ENCODE measurements around the gene COBL. TPM values are rescaled to one million over a fixed set of nuclear protein-coding genes. Genes with fewer than 3 reads are reported as not detected.

The COBL gene
- total RNA-seq, 1 experiment from 2014 or later: 52.3 TPM

DNA sequence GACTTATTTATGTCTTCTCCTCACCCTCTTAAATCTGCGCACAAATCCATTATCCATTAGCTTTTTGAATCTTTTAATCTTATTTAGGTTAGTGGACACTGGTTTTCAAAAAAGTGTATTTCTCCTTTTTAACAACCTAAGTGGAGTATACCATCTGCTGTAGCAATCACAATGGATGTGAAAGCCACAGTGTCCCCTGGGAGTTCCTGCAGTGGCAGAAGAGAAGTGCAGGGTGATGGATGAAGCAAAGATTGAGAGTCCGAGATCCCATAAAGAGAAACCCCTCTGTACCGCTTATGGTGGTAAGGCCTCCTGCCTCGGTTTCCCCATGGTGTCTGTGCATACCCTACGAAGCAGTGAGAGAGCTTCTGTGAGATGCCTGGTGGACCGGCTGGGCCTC, 236.4 kb downstream of the COBL start:
- no peak for DNase-seq
- peaks cover 43 to 52% of the 10 kb centered on the region in 2 experiments for H3K4me1 Mint-ChIP-seq
- Histone ChIP-seq H3K23me2 (ENCODE audit: insufficient read length, low read depth, low read length, poor library complexity, severe bottlenecking) (no peaks in the 10 kb centered on the region), H3K14ac (ENCODE audit: insufficient read depth, low read length) (peak overlapping the region; percentile 71), H2AK5ac (ENCODE audit: insufficient read length, low read length) (peak overlapping the region; percentile 58), H2BK12ac (ENCODE audit: insufficient read length, low read depth, low read length) (peak overlapping the region; percentile 85), H2AFZ (ENCODE audit: low read length) (no peak overlapping the region), H4K91ac (ENCODE audit: insufficient read length, low read depth, low read length) (no peak overlapping the region), H3K23ac (ENCODE audit: insufficient read length, low read depth, low read length) (no peak overlapping the region), H3K56ac (ENCODE audit: insufficient read length, low read depth, low read length) (no peak overlapping the region), H3K4ac (ENCODE audit: low read depth, low read length) (peak overlapping the region; percentile 72; the same call in 1 of the 2 replicates), H3T11ph (ENCODE audit: low read length) (peak overlapping the region; percentile 89), H3K4me2 (ENCODE audit: insufficient read depth, insufficient read length, low read length) (peak overlapping the region; percentile 33), H4K20me1 (ENCODE audit: control insufficient read depth, insufficient read depth, insufficient read length) (no peaks in the 10 kb centered on the region), H3K27ac (ENCODE audit: insufficient read length, low read depth, low read length) (peak overlapping the region; percentile 84), H4K8ac (replicated peaks; ENCODE audit: insufficient read length, low read depth, low read length) (no peak overlapping the region), H2BK120ac (ENCODE audit: low read depth, low read length, poor library complexity, severe bottlenecking) (no peak overlapping the region), H3K27me3 (ENCODE audit: insufficient read depth, low read length) (no peaks in the 10 kb centered on the region), H3K4me1 (ENCODE audit: insufficient read depth, low read length) (peaks cover 13% of the 10 kb centered on the region), H3K9ac (ENCODE audit: extremely low read depth, insufficient read length, low read length) (no peak overlapping the region), H4K5ac (ENCODE audit: insufficient read length, low read depth, low read length) (peak overlapping the region; percentile 79), H3K79me2 (ENCODE audit: insufficient read depth, low read length) (no peaks in the 10 kb centered on the region), H3K9me3 (ENCODE audit: control insufficient read depth, low read depth, low read length) (no peaks in the 10 kb centered on the region), H3K79me1 (ENCODE audit: insufficient read depth, low read depth, low read length, poor library complexity, severe bottlenecking) (no peaks in the 10 kb centered on the region), H2BK5ac (ENCODE audit: insufficient read length, low read length) (no peak overlapping the region), H2BK15ac (ENCODE audit: low read depth, low read length) (no peak overlapping the region), H2BK20ac (ENCODE audit: low read depth, low read length, poor library complexity, severe bottlenecking) (no peak overlapping the region), H3K18ac (ENCODE audit: insufficient read length, low read depth, low read length) (peak overlapping the region; percentile 85)
- H3K9me3 Mint-ChIP-seq: no peaks in the 10 kb centered on the region
- H3K27me3 Mint-ChIP-seq (ENCODE audit: low read depth): peaks cover under 1% of the 10 kb centered on the region; the same call in 1 of the 2 replicates
- H3K36me3 Mint-ChIP-seq (ENCODE audit: insufficient read depth in 1 of 3, low read depth in 3 of 3): peaks cover 0 to 44% (median 29%) of the 10 kb centered on the region in 3 experiments; a peak in 6 of 7 replicates
- H3K4me3 Mint-ChIP-seq: peak overlapping the region in 1 of 2 experiments; percentile 55; a peak in 2 of 5 replicates
- WGBS (ENCODE audit: extremely low coverage, insufficient read length, low lambda C conversion rate): no CpG with 5 or more reads among the region's 6 CpGs
- TF ChIP-seq, protein P1, sequence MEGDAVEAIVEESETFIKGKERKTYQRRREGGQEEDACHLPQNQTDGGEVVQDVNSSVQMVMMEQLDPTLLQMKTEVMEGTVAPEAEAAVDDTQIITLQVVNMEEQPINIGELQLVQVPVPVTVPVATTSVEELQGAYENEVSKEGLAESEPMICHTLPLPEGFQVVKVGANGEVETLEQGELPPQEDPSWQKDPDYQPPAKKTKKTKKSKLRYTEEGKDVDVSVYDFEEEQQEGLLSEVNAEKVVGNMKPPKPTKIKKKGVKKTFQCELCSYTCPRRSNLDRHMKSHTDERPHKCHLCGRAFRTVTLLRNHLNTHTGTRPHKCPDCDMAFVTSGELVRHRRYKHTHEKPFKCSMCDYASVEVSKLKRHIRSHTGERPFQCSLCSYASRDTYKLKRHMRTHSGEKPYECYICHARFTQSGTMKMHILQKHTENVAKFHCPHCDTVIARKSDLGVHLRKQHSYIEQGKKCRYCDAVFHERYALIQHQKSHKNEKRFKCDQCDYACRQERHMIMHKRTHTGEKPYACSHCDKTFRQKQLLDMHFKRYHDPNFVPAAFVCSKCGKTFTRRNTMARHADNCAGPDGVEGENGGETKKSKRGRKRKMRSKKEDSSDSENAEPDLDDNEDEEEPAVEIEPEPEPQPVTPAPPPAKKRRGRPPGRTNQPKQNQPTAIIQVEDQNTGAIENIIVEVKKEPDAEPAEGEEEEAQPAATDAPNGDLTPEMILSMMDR (conservative IDR thresholded peaks at IDR 0.05): no peak
- peak overlapping the region; percentile 97 to 98 (median 97) for H3K27ac Mint-ChIP-seq

Data from H9 (cell line).